ENCODE data around the gene RRBP1. TPM values are rescaled to one million over a fixed set of nuclear protein-coding genes. Genes with fewer than 3 reads are reported as not detected.

Gene RRBP1
- total RNA-seq, 1 donor from 2014 or later, result 312 TPM

DNA sequence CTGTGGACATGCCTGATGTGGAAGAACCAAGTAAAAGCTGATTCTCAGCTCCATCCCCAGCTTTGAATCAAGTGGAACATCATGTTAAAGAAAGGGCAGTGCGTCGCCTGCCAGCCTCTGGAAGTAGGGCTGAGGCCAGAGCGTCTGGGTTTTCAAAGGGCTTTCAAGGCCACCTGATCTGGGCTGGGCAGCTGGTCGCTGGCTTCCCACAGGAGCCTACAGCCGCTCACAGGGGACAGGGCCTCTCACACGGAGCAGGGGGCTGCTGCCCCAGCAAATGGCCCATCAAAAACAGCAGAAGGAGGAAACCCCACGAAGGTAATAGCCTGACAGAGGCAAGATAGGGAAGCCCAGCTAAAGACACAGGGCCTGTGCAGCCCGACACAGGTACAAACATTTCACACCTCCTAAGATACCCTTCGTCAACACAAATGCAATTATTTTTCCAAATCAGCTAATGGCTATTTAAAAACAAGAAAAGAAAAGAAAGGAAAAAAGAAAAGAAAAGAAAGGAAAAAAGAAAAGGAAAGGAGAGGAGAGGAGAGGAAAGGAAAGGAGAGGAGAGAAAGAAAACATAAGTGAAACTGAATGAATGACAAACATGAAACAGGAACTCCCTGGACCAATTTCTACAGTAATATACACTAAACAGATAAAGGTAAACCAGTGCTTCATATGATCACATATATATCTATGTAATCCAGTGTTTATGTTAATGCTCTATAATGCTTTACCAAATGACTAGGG is 24.8 kb downstream of the RRBP1 start:
- H3K4me3 Mint-ChIP-seq (ENCODE audit: unreplicated experiment), result no peak overlapping the region
- H3K27me3 Mint-ChIP-seq (ENCODE audit: unreplicated experiment), result no peaks in the 10 kb centered on the region
- peaks cover 49% of the 10 kb centered on the region for H3K36me3 Mint-ChIP-seq (ENCODE audit: unreplicated experiment)
- peaks cover 53% of the 10 kb centered on the region for H3K4me1 Mint-ChIP-seq (ENCODE audit: unreplicated experiment)
- no peak for DNase-seq (ENCODE audit: extremely low spot score, unreplicated experiment)
- TF ChIP-seq, protein P1, sequence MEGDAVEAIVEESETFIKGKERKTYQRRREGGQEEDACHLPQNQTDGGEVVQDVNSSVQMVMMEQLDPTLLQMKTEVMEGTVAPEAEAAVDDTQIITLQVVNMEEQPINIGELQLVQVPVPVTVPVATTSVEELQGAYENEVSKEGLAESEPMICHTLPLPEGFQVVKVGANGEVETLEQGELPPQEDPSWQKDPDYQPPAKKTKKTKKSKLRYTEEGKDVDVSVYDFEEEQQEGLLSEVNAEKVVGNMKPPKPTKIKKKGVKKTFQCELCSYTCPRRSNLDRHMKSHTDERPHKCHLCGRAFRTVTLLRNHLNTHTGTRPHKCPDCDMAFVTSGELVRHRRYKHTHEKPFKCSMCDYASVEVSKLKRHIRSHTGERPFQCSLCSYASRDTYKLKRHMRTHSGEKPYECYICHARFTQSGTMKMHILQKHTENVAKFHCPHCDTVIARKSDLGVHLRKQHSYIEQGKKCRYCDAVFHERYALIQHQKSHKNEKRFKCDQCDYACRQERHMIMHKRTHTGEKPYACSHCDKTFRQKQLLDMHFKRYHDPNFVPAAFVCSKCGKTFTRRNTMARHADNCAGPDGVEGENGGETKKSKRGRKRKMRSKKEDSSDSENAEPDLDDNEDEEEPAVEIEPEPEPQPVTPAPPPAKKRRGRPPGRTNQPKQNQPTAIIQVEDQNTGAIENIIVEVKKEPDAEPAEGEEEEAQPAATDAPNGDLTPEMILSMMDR (IDR thresholded peaks at IDR 0.05), result no peak
- peak overlapping the region; percentile 39 for H3K27ac Mint-ChIP-seq (ENCODE audit: unreplicated experiment)
- no peaks in the 10 kb centered on the region for H3K9me3 Mint-ChIP-seq (ENCODE audit: unreplicated experiment)

DNA sequence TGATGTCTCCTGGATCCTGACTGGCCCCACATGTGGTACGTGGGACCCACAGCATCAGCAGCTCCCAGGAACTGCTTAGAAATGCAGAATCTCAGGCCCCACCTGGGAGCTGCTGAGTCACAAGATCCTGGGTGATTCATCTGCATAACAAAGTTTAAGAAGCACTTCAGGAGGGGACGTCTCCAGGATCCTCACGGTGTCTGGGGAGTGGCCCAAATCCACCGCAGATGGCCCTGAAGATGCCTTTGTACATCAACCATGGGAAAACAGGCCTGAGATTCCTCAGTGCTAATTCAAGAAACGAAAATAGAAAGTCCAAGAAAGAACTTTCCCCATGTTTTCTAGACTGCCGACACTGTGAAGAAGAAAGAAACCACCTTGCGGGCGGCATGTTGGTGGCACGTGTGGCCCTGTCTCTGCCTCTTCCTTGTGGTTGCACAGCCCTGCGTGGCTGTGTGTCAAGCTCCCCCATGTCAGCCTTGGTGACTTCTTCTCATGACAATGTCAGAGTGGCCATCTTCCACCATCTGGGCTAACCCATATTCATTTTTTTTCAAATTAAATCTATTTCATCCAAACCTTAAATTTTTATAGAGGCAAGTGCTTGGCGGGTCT is 26.1 kb downstream of the RRBP1 start:
- H3K4me3 Mint-ChIP-seq (ENCODE audit: unreplicated experiment), result no peak overlapping the region
- TF ChIP-seq, protein P1 (IDR thresholded peaks at IDR 0.05), result no peak
- peaks cover 51% of the 10 kb centered on the region for H3K4me1 Mint-ChIP-seq (ENCODE audit: unreplicated experiment)
- H3K27ac Mint-ChIP-seq (ENCODE audit: unreplicated experiment), result peak overlapping the region; percentile 39
- H3K27me3 Mint-ChIP-seq (ENCODE audit: unreplicated experiment), result no peaks in the 10 kb centered on the region
- peaks cover 50% of the 10 kb centered on the region for H3K36me3 Mint-ChIP-seq (ENCODE audit: unreplicated experiment)
- DNase-seq (ENCODE audit: extremely low spot score, unreplicated experiment), result no peak
- no peaks in the 10 kb centered on the region for H3K9me3 Mint-ChIP-seq (ENCODE audit: unreplicated experiment)

DNA sequence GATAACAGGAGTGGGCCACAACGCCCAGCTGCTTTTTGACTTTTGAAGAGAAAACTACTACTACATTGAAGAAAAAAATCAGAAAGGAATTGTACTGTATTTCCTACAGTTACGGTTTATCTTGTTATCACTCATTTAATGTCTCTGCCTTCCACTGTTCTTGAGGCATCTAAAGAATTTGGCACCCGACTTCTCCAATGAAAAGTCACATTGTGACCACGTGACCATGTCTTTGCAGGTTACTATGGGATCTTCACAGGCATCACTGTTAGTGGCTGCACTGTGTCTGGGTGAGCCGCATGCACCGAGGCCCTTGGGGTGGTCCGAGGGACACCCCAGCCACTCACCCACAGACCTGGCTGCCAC is 26.8 kb downstream of the RRBP1 start:
- H3K27me3 Mint-ChIP-seq (ENCODE audit: unreplicated experiment), result no peaks in the 10 kb centered on the region
- H3K4me3 Mint-ChIP-seq (ENCODE audit: unreplicated experiment), result no peak overlapping the region
- H3K27ac Mint-ChIP-seq (ENCODE audit: unreplicated experiment), result peak overlapping the region; percentile 66
- DNase-seq (ENCODE audit: extremely low spot score, unreplicated experiment), result no peak
- no peaks in the 10 kb centered on the region for H3K9me3 Mint-ChIP-seq (ENCODE audit: unreplicated experiment)
- TF ChIP-seq, protein P1 (IDR thresholded peaks at IDR 0.05), result peak; percentile 11
- peaks cover 47% of the 10 kb centered on the region for H3K36me3 Mint-ChIP-seq (ENCODE audit: unreplicated experiment)
- H3K4me1 Mint-ChIP-seq (ENCODE audit: unreplicated experiment), result peaks cover 46% of the 10 kb centered on the region

DNA sequence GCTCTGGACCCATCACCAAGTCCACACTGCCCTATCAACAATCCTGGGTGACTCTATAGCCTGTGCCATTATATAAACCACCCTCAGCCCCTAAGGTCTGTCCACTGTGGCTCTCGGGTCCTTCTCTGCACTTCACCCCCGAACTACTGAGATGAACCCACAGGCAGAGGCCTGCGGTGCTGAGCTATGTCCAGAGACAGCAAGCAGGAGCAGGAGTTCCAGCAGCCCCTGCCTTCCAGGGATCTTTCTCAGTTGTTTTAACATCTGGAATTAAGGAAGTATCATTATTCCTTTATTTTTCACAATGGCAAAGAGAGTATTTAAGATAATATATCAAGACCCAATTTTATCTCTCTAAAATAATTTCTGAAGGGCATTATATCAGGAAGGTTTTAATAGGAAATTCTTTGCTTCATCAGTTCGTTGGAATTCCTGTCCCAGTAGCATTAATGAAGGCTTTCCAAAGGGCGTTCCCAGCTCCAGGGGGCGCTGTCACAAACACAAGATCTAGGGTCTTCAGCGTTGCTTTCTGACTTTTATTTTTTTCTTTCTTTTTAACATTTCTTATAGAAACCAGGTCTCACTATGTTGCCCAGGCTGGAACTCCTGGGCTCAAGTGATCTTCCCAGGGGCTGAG is 27.3 kb downstream of the RRBP1 start:
- Mint-ChIP-seq H3K9me3 (ENCODE audit: unreplicated experiment) (no peaks in the 10 kb centered on the region), H3K4me3 (ENCODE audit: unreplicated experiment) (no peak overlapping the region), H3K27ac (ENCODE audit: unreplicated experiment) (peak overlapping the region; percentile 66), H3K36me3 (ENCODE audit: unreplicated experiment) (peaks cover 42% of the 10 kb centered on the region), H3K27me3 (ENCODE audit: unreplicated experiment) (no peaks in the 10 kb centered on the region), H3K4me1 (ENCODE audit: unreplicated experiment) (peaks cover 48% of the 10 kb centered on the region)
- TF ChIP-seq, protein P1 (IDR thresholded peaks at IDR 0.05), result peak; percentile 75
- DNase-seq (ENCODE audit: extremely low spot score, unreplicated experiment), result no peak
